Measurements from ENCODE around the gene LRIG2. TPM values are rescaled to one million over a fixed set of nuclear protein-coding genes. Genes with fewer than 3 reads are reported as not detected.

The LRIG2 gene
- total and polyA plus RNA-seq, 2 of the 13 experiments (the other 11 are each of a cell fraction or from before 2014, with no cell fraction given): 8.1 to 12.2 TPM

GRCh38 chr1:113041569-113042284, 31.3 kb upstream of the LRIG2 start (continued):
- TF ChIP-seq XRCC5 (optimal IDR thresholded peaks at IDR 0.05; ENCODE audit: low read length) (no peak), TRIM24 (CRISPR knock-in tag; IDR thresholded peaks at IDR 0.05) (no peak), SCMH1 (CRISPR knock-in tag; IDR thresholded peaks at IDR 0.05; ENCODE audit: borderline replicate concordance) (no peak)

DNA sequence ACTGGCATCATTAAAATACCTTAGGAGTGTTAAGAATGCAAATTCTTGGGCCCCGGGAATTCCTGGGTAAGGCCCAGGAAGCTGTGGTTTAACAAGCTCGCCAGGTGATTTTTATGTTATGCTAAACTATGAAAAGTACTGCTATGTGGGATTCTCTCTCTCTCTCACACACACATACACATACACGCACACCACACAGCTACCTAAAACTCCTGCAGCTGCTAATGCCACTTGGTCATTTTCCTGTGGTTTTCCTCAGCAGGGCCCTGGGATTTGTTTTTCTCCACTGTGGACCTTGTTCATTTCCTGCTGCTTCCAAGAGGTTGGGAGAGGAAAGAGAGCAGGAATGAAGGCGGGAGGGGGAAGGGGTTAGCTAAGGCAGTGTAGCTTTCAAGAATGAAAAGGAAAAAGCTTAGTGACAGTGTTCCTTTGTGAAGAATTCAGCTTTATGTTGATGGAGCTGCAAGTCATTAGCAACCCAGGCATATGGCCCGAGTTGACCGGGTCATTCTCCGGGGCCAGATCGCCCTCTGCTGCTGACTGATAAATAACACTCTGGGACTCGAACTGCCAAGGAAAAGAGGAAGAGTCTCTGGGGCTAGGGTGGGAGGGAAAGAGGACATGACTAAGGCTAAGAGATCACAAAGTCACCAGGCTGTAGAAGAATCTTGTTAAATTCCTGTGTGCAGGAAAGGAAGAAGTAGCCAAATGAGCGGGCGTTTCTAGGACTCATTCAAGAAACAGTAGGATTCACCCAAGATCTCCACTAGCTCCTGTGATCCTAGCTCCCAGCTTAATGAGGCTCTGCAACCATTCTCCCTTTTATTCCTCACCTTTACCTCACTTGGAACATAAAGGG, 30.5 kb upstream of the LRIG2 start:
- Histone ChIP-seq H3K79me2 (ENCODE audit: insufficient read depth, low read length) (no peaks in the 10 kb centered on the region), H3K27me3 (ENCODE audit: control insufficient read depth in 1 of 2, insufficient read depth in 2 of 2, low read length in 2 of 2) (no peaks in the 10 kb centered on the region), H4K20me1 (ENCODE audit: insufficient read depth, low read length) (no peaks in the 10 kb centered on the region), H3K9ac (ENCODE audit: insufficient read depth, low read depth, low read length) (peak overlapping the region; percentile 30; the same call in 1 of the 2 replicates), H3K4me2 (ENCODE audit: low read depth, low read length) (peak overlapping the region; percentile 79), H3K4me3 (replicated peaks in 1 of 3; ENCODE audit: insufficient read depth in 1 of 3, low read depth in 2 of 3, low read length in 3 of 3) (peak overlapping the region; percentile 4 to 50 (median 36); a peak in 4 of 6 replicates), H2AFZ (ENCODE audit: low read length) (peak overlapping the region; percentile 57), H3K4me1 (ENCODE audit: insufficient read depth, low read length) (peaks cover 46% of the 10 kb centered on the region), H3K36me3 (replicated peaks in 1 of 2; ENCODE audit: control insufficient read depth in 1 of 2, insufficient read depth in 2 of 2, low read length in 2 of 2) (no peaks in the 10 kb centered on the region), H3K27ac (ENCODE audit: extremely low read length, insufficient read depth, low read length) (peak overlapping the region; percentile 31), H3K9me3 (ENCODE audit: low read length) (no peaks in the 10 kb centered on the region)
- intact Hi-C loops (cut with micrococcal nuclease; ENCODE audit: unreplicated experiment) (loop anchor here (1.0 to 5.0 kb wide), 4 partner anchors 86 to 325 kb away; partner anchors contain the start of genes PPM1J and SLC16A1), in situ Hi-C loops (cut with HindIII; ENCODE audit: extremely low pct_ligation_motif_present, low pct_unique_long_range_greater_than_20kb) (loop anchor here (5.0 to 25.0 kb wide), 3 partner anchors 160 to 330 kb away; partner anchors contain the start of genes PPM1J and RHOC)
- ChIA-PET POLR2A (interaction anchor here (1.0 to 2.0 kb wide), 10 partner anchors 15 to 327 kb away, joined by 3 to 14 read pairs (median 5); partner anchors contain the start of genes LRIG2, PPM1J and SLC16A1), CTCF (ENCODE audit: low intra/inter-chr PET ratio, low total read pairs) (interaction anchor here (0.6 to 2.8 kb wide), 5 partner anchors 159 to 327 kb away, joined by 3 to 27 read pairs (median 3); a partner anchor contains a TSS)
- no TSS peak for BruUV-seq (replicated peaks)
- ATAC-seq (peak; percentile 93), DNase-seq (ENCODE audit: low spot score) (peak; percentile 68), FAIRE-seq (peak; percentile 87)
- 7% methylated on average over 11 of the region's 11 CpGs for WGBS (ENCODE audit: low lambda C conversion rate)
- TF ChIP-seq, protein P1, sequence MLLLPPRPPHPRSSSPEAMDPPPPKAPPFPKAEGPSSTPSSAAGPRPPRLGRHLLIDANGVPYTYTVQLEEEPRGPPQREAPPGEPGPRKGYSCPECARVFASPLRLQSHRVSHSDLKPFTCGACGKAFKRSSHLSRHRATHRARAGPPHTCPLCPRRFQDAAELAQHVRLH (CRISPR knock-in tag; IDR thresholded peaks at IDR 0.05; ENCODE audit: borderline replicate concordance, low read depth): 0 out of 2 replicates have a peak, but pooled peaks have one; percentile 42
- TF ChIP-seq, protein P2, sequence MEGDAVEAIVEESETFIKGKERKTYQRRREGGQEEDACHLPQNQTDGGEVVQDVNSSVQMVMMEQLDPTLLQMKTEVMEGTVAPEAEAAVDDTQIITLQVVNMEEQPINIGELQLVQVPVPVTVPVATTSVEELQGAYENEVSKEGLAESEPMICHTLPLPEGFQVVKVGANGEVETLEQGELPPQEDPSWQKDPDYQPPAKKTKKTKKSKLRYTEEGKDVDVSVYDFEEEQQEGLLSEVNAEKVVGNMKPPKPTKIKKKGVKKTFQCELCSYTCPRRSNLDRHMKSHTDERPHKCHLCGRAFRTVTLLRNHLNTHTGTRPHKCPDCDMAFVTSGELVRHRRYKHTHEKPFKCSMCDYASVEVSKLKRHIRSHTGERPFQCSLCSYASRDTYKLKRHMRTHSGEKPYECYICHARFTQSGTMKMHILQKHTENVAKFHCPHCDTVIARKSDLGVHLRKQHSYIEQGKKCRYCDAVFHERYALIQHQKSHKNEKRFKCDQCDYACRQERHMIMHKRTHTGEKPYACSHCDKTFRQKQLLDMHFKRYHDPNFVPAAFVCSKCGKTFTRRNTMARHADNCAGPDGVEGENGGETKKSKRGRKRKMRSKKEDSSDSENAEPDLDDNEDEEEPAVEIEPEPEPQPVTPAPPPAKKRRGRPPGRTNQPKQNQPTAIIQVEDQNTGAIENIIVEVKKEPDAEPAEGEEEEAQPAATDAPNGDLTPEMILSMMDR (CRISPR knock-in tag; IDR thresholded peaks at IDR 0.05): peak; percentile 89
- TF ChIP-seq HHEX (CRISPR knock-in tag; IDR thresholded peaks at IDR 0.05) (no peak), ZNF747 (CRISPR knock-in tag; IDR thresholded peaks at IDR 0.05; ENCODE audit: borderline replicate concordance) (no peak; the same call in 1 of the 2 replicates), GABPA (IDR thresholded peaks at IDR 0.05; ENCODE audit: low read depth, low read length) (no peak), GABPA (CRISPR knock-in tag; IDR thresholded peaks at IDR 0.05; ENCODE audit: low read depth) (no peak), HMGA1 (CRISPR knock-in tag; conservative IDR thresholded peaks at IDR 0.05) (no peak), ZNF766 (CRISPR knock-in tag; IDR thresholded peaks at IDR 0.05; ENCODE audit: borderline replicate concordance) (no peak), XRCC5 (optimal IDR thresholded peaks at IDR 0.05; ENCODE audit: low read length) (peak; percentile 61), PHF20 (CRISPR knock-in tag; IDR thresholded peaks at IDR 0.05) (no peak), RXRB (CRISPR knock-in tag; IDR thresholded peaks at IDR 0.05; ENCODE audit: borderline replicate concordance) (peak; percentile 55; the same call in 1 of the 2 replicates), SMC3 (IDR thresholded peaks at IDR 0.05; ENCODE audit: low read length) (peak; percentile 92)
- TF ChIP-seq, protein P3, sequence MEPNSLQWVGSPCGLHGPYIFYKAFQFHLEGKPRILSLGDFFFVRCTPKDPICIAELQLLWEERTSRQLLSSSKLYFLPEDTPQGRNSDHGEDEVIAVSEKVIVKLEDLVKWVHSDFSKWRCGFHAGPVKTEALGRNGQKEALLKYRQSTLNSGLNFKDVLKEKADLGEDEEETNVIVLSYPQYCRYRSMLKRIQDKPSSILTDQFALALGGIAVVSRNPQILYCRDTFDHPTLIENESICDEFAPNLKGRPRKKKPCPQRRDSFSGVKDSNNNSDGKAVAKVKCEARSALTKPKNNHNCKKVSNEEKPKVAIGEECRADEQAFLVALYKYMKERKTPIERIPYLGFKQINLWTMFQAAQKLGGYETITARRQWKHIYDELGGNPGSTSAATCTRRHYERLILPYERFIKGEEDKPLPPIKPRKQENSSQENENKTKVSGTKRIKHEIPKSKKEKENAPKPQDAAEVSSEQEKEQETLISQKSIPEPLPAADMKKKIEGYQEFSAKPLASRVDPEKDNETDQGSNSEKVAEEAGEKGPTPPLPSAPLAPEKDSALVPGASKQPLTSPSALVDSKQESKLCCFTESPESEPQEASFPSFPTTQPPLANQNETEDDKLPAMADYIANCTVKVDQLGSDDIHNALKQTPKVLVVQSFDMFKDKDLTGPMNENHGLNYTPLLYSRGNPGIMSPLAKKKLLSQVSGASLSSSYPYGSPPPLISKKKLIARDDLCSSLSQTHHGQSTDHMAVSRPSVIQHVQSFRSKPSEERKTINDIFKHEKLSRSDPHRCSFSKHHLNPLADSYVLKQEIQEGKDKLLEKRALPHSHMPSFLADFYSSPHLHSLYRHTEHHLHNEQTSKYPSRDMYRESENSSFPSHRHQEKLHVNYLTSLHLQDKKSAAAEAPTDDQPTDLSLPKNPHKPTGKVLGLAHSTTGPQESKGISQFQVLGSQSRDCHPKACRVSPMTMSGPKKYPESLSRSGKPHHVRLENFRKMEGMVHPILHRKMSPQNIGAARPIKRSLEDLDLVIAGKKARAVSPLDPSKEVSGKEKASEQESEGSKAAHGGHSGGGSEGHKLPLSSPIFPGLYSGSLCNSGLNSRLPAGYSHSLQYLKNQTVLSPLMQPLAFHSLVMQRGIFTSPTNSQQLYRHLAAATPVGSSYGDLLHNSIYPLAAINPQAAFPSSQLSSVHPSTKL (CRISPR knock-in tag; IDR thresholded peaks at IDR 0.05): 0 out of 2 replicates have a peak, but pooled peaks have one; percentile 9

Data from HepG2 (cell line).